T-cell (primary cell): ENCODE measurements around the gene PCDHA3. TPM values are rescaled to one million over a fixed set of nuclear protein-coding genes. Genes with fewer than 3 reads are reported as not detected.
"Not testable (repeated sequence)": the region's sequence is repeated elsewhere in the genome, so short reads cannot be mapped to it uniquely, and the experiment has no call there.

Source experiments
- ATAC-seq, 4 experiments: fragments of 200-7000 bp in 3 of 4; fragments of 150-1000 bp in 1 of 4; cut with Tn5 transposase; replicated peaks in 1 of 4; 1 replicate in 3 of 4; 2 replicates in 1 of 4; pipeline ENCODE4 v1.10.0; 2021; ENCODE audit warnings: moderate library complexity in 3 of 4, mild to moderate bottlenecking in 2 of 4, moderate number of reproducible peaks in 1 of 4
- CTCF ChIA-PET, 2 donors: fragments of 300-600 bp; sonication (Branson Sonifier 250); formaldehyde crosslinking; loops; one replicate each; lab custom pipeline; 2022; ENCODE audit warnings: antibody characterized with exemption in 2 of 2; lab: Charles Lee
- POLR2A ChIA-PET, 2 donors: fragments of 300-600 bp; sonication (Branson Sonifier 250); formaldehyde crosslinking; loops; one replicate each; lab custom pipeline; 2022; ENCODE audit warnings: antibody characterized with exemption in 2 of 2; lab: Charles Lee
- DNase-seq, 35 experiments: peaks; one replicate each; pipeline versions ENCODE4 v3.0.0 to v3.0.0-alpha.2; 2013 to 2023
- H3K27ac ChIP-seq: one replicate; pipeline ENCODE4 v1.5.1; 2013; ENCODE audit warnings: low read length
- H3K27me3 ChIP-seq, 2 experiments: replicated peaks in 1 of 2; 1 replicate in 1 of 2; 2 replicates in 1 of 2; pipeline versions ENCODE4 v1.6.1 to v1.7.0; 2013; ENCODE audit warnings: low read length in 1 of 2, mixed read lengths in 1 of 2; ENCODE audit not compliant: control insufficient read depth in 2 of 2, insufficient read depth in 2 of 2; ENCODE audit errors: extremely low read depth in 1 of 2
- H3K36me3 ChIP-seq, 2 donors: 1 replicate in 1 of 2; 2 replicates in 1 of 2; pipeline versions ENCODE4 v1.6.1 to v1.7.0; 2013; ENCODE audit warnings: low read length in 1 of 2; ENCODE audit not compliant: control insufficient read depth in 2 of 2, insufficient read depth in 1 of 2; ENCODE audit errors: extremely low read depth in 1 of 2
- H3K4me1 ChIP-seq, 2 experiments: 1 replicate in 1 of 2; 2 replicates in 1 of 2; pipeline versions ENCODE4 v1.6.1 to v1.7.0; 2013; ENCODE audit warnings: low read length in 2 of 2, mixed read lengths in 1 of 2; ENCODE audit not compliant: insufficient read depth in 2 of 2, control insufficient read depth in 1 of 2; ENCODE audit errors: extremely low read depth in 1 of 2
- H3K4me3 ChIP-seq, 2 donors: 1 replicate in 1 of 2; 2 replicates in 1 of 2; pipeline versions ENCODE4 v1.5.1 to v1.7.0; 2013; ENCODE audit warnings: mild to moderate bottlenecking in 2 of 2, low read length in 1 of 2, moderate library complexity in 1 of 2; ENCODE audit not compliant: control insufficient read depth in 1 of 2; ENCODE audit errors: extremely low read depth in 1 of 2
- H3K9me3 ChIP-seq: 2 replicates; pipeline ENCODE4 v1.7.0; 2013
- H3K27ac Mint-ChIP-seq, 2 donors: one replicate each; pipeline ENCODE4 v1.8.0; 2020 to 2021; ENCODE audit warnings: mild to moderate bottlenecking in 2 of 2, mixed read lengths in 2 of 2
- H3K27me3 Mint-ChIP-seq, 2 donors: one replicate each; pipeline ENCODE4 v1.8.0; 2021 to 2022; ENCODE audit warnings: mixed read lengths in 2 of 2
- H3K36me3 Mint-ChIP-seq: one replicate; pipeline ENCODE4 v1.8.0; 2021; ENCODE audit warnings: mixed read lengths
- H3K4me1 Mint-ChIP-seq, 3 donors: one replicate each; pipeline ENCODE4 v1.8.0; 2020 to 2022; ENCODE audit warnings: mixed read lengths in 3 of 3, mild to moderate bottlenecking in 1 of 3
- H3K4me3 Mint-ChIP-seq, 3 donors: one replicate each; pipeline ENCODE4 v1.8.0; 2020 to 2022; ENCODE audit warnings: mild to moderate bottlenecking in 3 of 3, mixed read lengths in 3 of 3, moderate library complexity in 3 of 3
- H3K9me3 Mint-ChIP-seq, 3 donors: one replicate each; pipeline ENCODE4 v1.8.0; 2020 to 2022; ENCODE audit warnings: mixed read lengths in 3 of 3
- WGBS: methylation state at CpG from one replicate; pipeline ENCODE4 v1.1.5; 2013; ENCODE audit warnings: missing lambda C conversion rate; ENCODE audit not compliant: insufficient coverage; 5-methylcytosine and 5-hydroxymethylcytosine counted together
- total RNA-seq, 35 experiments: library from RNA in 6 of 35; stranded (reverse) in 6 of 35; fragments of 120-200 nt in 1 of 35; gene quantifications; one replicate each; pipeline versions ENCODE4 v1.2.1 to v1.2.4 and lab custom pipeline; 2013 to 2026

Gene PCDHA3
- total RNA-seq, 5 donors from 2014 or later (not counting 1 experiment from before 2014, with no cell fraction given): not detected

DNA sequence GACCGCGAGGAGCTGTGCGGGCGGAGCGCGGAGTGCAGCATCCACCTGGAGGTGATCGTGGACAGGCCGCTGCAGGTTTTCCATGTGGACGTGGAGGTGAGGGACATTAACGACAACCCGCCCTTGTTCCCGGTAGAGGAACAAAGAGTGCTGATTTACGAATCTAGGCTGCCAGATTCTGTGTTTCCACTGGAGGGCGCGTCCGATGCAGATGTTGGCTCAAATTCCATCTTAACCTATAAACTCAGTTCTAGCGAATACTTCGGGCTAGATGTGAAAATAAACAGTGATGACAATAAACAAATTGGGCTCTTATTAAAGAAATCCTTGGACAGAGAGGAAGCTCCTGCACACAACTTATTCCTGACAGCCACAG lies 27.5 kb downstream of the PCDHA3 start:
- no peaks in the 10 kb centered on the region for H3K4me1 Mint-ChIP-seq
- H3K36me3 Mint-ChIP-seq: peaks cover 11% of the 10 kb centered on the region
- WGBS: 38% methylated on average over 7 of the region's 18 CpGs
- H3K27ac ChIP-seq: no peak overlapping the region
- H3K27me3 Mint-ChIP-seq: peaks cover 31 to 44% of the 10 kb centered on the region in 2 donors
- no peak for ATAC-seq
- H3K9me3 Mint-ChIP-seq: peaks cover 8 to 27% (median 17%) of the 10 kb centered on the region in 3 donors
- H3K27me3 ChIP-seq: peaks cover 0 to 27% of the 10 kb centered on the region in 2 experiments
- DNase-seq: no peak
- ChIA-PET POLR2A (no interaction called here), CTCF (no interaction called here)
- H3K4me1 ChIP-seq: no peaks in the 10 kb centered on the region
- H3K36me3 ChIP-seq: no peaks in the 10 kb centered on the region
- H3K4me3 ChIP-seq: no peak overlapping the region
- no peak overlapping the region for H3K27ac Mint-ChIP-seq
- H3K4me3 Mint-ChIP-seq: no peak overlapping the region
- no peaks in the 10 kb centered on the region for H3K9me3 ChIP-seq

DNA sequence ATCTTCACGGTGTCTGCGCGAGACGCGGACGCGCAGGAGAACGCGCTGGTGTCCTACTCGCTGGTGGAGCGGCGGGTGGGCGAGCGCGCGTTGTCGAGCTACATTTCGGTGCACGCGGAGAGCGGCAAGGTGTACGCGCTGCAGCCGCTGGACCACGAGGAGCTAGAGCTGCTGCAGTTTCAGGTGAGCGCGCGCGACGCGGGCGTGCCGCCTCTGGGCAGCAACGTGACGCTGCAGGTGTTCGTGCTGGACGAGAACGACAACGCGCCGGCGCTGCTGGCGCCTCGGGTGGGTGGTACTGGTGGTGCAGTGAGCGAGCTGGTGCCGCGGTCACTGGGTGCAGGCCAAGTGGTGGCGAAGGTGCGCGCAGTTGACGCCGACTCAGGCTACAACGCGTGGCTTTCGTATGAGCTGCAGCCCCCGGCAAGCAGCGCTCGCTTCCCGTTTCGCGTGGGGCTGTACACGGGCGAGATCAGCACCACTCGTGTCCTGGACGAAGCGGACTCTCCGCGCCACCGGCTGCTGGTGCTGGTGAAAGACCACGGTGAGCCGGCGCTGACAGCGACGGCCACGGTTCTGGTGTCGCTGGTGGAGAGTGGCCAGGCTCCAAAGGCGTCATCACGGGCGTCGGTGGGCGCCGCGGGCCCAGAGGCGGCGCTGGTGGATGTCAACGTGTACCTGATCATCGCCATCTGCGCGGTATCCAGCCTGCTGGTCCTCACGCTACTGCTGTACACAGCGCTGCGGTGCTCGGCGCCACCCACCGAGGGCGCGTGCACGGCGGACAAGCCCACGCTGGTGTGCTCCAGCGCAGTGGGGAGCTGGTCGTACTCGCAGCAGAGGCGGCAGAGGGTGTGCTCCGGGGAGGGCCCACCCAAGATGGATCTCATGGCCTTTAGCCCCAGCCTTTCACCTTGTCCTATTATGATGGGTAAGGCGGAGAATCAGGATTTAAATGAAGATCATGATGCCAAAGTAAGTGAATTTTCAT lies 28.9 kb downstream of the PCDHA3 start:
- Mint-ChIP-seq H3K36me3 (peaks cover 11% of the 10 kb centered on the region), H3K9me3 (peaks cover 8 to 31% (median 23%) of the 10 kb centered on the region in 3 donors), H3K27me3 (peaks cover 40 to 52% of the 10 kb centered on the region in 2 donors)
- H3K9me3 ChIP-seq, H3K27ac ChIP-seq, H3K4me3 Mint-ChIP-seq, H3K27ac Mint-ChIP-seq, CTCF ChIA-PET, H3K4me1 ChIP-seq, ATAC-seq, DNase-seq, H3K36me3 ChIP-seq, H3K4me1 Mint-ChIP-seq, H3K4me3 ChIP-seq, POLR2A ChIA-PET: not testable (repeated sequence)
- WGBS: 61% methylated on average over 95 of the region's 106 CpGs
- peaks cover 0 to 23% of the 10 kb centered on the region in 2 experiments for H3K27me3 ChIP-seq

DNA sequence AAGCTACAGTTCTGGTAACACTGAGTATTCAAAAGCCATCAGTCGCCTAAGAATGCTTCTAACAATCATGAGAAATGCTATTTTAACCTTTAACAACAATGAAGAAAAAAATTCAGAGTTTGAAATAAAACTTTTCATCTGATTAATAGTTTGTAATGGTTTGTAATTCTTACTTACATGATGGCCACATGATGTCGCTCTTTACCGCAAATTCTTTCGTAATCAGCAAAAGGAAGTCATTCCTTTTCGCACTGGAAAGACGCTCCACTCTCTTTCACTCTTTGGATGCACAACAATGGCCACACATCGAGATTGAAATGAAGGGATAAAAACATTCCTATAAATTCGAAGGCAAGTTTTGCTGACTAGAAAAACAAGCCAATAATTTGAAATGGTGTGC lies 33.1 kb downstream of the PCDHA3 start, which contains the start of gene PCDHA7:
Gene PCDHA7, plus strand, starts transcription at position 277 of the 400 bp plus-strand sequence. Its CDS starts 115 bp downstream, at position 392.
- CTCF ChIA-PET: no interaction called here
- H3K4me3 Mint-ChIP-seq: no peak within 1 kb of the TSS

DNA sequence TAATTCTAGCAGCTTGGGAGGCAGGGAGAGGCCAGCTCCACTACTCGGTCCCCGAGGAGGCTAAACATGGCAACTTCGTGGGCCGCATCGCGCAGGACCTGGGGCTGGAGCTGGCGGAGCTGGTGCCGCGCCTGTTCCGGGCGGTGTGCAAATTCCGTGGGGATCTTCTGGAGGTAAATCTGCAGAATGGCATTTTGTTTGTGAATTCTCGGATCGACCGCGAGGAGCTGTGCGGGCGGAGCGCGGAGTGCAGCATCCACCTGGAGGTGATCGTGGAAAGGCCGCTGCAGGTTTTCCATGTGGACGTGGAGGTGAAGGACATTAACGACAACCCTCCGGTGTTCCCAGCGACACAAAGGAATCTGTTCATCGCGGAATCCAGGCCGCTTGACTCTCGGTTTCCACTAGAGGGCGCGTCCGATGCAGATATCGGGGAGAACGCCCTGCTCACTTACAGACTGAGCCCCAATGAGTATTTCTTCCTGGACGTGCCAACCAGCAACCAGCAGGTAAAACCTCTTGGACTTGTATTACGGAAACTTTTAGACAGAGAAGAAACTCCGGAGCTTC lies 33.7 kb downstream of the PCDHA3 start:
- H3K4me1 ChIP-seq, H3K36me3 Mint-ChIP-seq, H3K9me3 ChIP-seq, H3K27ac ChIP-seq, DNase-seq, H3K4me1 Mint-ChIP-seq, H3K4me3 Mint-ChIP-seq, H3K36me3 ChIP-seq, ATAC-seq, H3K27ac Mint-ChIP-seq, CTCF ChIA-PET, H3K4me3 ChIP-seq, POLR2A ChIA-PET: not testable (repeated sequence)
- Mint-ChIP-seq H3K27me3 (peaks cover 30 to 37% of the 10 kb centered on the region in 2 donors), H3K9me3 (peaks cover 8 to 19% (median 15%) of the 10 kb centered on the region in 3 donors)
- peaks cover 0 to 21% of the 10 kb centered on the region in 2 experiments for H3K27me3 ChIP-seq
- WGBS: 47% methylated on average over 19 of the region's 38 CpGs

More for the DNA sequence above, 33.1 kb downstream of the PCDHA3 start, which contains the start of gene PCDHA7:
- POLR2A ChIA-PET: no interaction called here
- WGBS: no CpG with 5 or more reads among the region's 8 CpGs
- Mint-ChIP-seq H3K27ac (peak within 1 kb of the TSS in 1 of 2 donors; percentile 23), H3K27me3 (peaks cover 28 to 34% of the 10 kb centered on the region in 2 donors), H3K9me3 (peaks cover 8 to 19% (median 15%) of the 10 kb centered on the region in 3 donors), H3K36me3 (peaks cover 4% of the 10 kb centered on the region), H3K4me1 (peaks cover 0 to 3% (median 0%) of the 10 kb centered on the region in 3 donors)
- no peak within 1 kb of the TSS for H3K27ac ChIP-seq
- DNase-seq: no peak
- H3K9me3 ChIP-seq: no peaks in the 10 kb centered on the region
- ATAC-seq: no peak
- H3K36me3 ChIP-seq: no peaks in the 10 kb centered on the region
- H3K4me3 ChIP-seq: no peak within 1 kb of the TSS
- peaks cover 0 to 21% of the 10 kb centered on the region in 2 experiments for H3K27me3 ChIP-seq
- H3K4me1 ChIP-seq: no peaks in the 10 kb centered on the region

DNA sequence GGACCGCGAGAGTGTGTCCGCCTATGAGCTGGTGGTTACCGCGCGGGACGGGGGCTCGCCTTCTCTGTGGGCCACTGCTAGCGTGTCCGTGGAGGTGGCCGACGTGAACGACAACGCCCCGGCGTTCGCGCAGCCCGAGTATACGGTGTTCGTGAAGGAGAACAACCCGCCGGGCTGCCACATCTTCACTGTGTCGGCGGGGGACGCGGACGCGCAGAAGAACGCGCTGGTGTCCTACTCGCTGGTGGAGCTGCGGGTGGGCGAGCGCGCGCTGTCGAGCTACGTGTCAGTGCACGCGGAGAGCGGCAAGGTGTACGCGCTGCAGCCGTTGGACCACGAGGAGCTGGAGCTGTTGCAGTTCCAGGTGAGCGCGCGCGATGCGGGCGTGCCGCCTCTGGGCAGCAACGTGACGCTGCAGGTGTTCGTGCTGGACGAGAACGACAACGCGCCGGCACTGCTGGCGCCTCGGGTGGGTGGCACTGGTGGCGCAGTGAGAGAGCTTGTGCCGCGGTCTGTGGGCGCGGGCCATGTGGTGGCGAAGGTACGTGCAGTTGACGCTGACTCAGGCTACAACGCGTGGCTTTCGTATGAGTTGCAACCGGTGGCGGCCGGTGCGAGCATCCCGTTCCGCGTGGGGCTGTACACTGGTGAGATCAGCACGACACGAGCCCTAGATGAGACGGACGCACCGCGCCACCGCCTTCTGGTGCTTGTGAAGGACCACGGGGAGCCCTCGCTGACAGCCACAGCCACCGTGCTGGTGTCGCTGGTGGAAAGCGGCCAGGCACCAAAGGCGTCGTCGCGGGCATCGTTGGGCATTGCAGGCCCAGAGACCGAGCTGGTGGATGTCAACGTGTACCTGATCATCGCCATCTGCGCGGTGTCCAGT lies 35.0 kb downstream of the PCDHA3 start:
- H3K27me3 ChIP-seq: peaks cover 0 to 15% of the 10 kb centered on the region in 2 experiments
- H3K9me3 ChIP-seq: no peaks in the 10 kb centered on the region
- no peaks in the 10 kb centered on the region for H3K36me3 ChIP-seq
- POLR2A ChIA-PET: no interaction called here
- Mint-ChIP-seq H3K4me3 (no peak overlapping the region), H3K9me3 (peaks cover 15 to 28% (median 17%) of the 10 kb centered on the region in 3 donors), H3K36me3 (peaks cover 4% of the 10 kb centered on the region), H3K27me3 (peaks cover 38 to 41% of the 10 kb centered on the region in 2 donors), H3K27ac (no peak overlapping the region), H3K4me1 (peaks cover 0 to 5% (median 0%) of the 10 kb centered on the region in 3 donors)
- H3K4me1 ChIP-seq: no peaks in the 10 kb centered on the region
- ATAC-seq (no peak), DNase-seq (no peak)
- CTCF ChIA-PET: no interaction called here
- no peak overlapping the region for H3K4me3 ChIP-seq
- no peak overlapping the region for H3K27ac ChIP-seq
- WGBS: 63% methylated on average over 103 of the region's 103 CpGs
